Measurements from ENCODE around the gene CCM2. TPM values are rescaled to one million over a fixed set of nuclear protein-coding genes. Genes with fewer than 3 reads are reported as not detected.

CCM2 gene
- total RNA-seq, 1 experiment from 2014 or later, result 62.9 TPM

GRCh38 chr7:45044338-45044737 lies 44.3 kb downstream of the CCM2 start:
- CTCF ChIA-PET, result no interaction called here
- DNase-seq, result no peak
- H3K27ac Mint-ChIP-seq (ENCODE audit: unreplicated experiment), result no peak overlapping the region
- H3K4me3 Mint-ChIP-seq (ENCODE audit: low read depth, unreplicated experiment), result no peak overlapping the region
- H3K36me3 Mint-ChIP-seq (ENCODE audit: insufficient read depth, unreplicated experiment), result peaks cover 6% of the 10 kb centered on the region
- intact Hi-C loops (cut with micrococcal nuclease; ENCODE audit: unreplicated experiment), result no loop called here
- no TSS peak for BruUV-seq (replicated peaks)
- H3K27me3 Mint-ChIP-seq (ENCODE audit: unreplicated experiment), result no peaks in the 10 kb centered on the region
- H3K9me3 Mint-ChIP-seq (ENCODE audit: low read depth, unreplicated experiment), result no peaks in the 10 kb centered on the region
- TF ChIP-seq CTCF (IDR thresholded peaks at IDR 0.05; ENCODE audit: unreplicated experiment), result no peak
- H3K4me1 Mint-ChIP-seq (ENCODE audit: low read depth, unreplicated experiment), result no peaks in the 10 kb centered on the region

GRCh38 chr7:45048748-45049147 lies 48.7 kb downstream of the CCM2 start:
- no TSS peak for BruUV-seq (replicated peaks)
- intact Hi-C loops (cut with micrococcal nuclease; ENCODE audit: unreplicated experiment), result no loop called here
- Mint-ChIP-seq H3K4me1 (ENCODE audit: low read depth, unreplicated experiment) (no peaks in the 10 kb centered on the region), H3K36me3 (ENCODE audit: insufficient read depth, unreplicated experiment) (peaks cover 12% of the 10 kb centered on the region), H3K4me3 (ENCODE audit: low read depth, unreplicated experiment) (no peak overlapping the region), H3K27ac (ENCODE audit: unreplicated experiment) (no peak overlapping the region), H3K27me3 (ENCODE audit: unreplicated experiment) (no peaks in the 10 kb centered on the region), H3K9me3 (ENCODE audit: low read depth, unreplicated experiment) (no peaks in the 10 kb centered on the region)
- no peak for TF ChIP-seq CTCF (IDR thresholded peaks at IDR 0.05; ENCODE audit: unreplicated experiment)
- CTCF ChIA-PET, result interaction anchor here (0.7 kb wide), 1 partner anchor 818 kb away, joined by 4 read pairs; no protein-coding TSS in a partner anchor
- DNase-seq, result peak; percentile 25

GRCh38 chr7:45050198-45050597 lies 50.2 kb downstream of the CCM2 start:
- no peak for TF ChIP-seq CTCF (IDR thresholded peaks at IDR 0.05; ENCODE audit: unreplicated experiment)
- Mint-ChIP-seq H3K4me3 (ENCODE audit: low read depth, unreplicated experiment) (no peak overlapping the region), H3K9me3 (ENCODE audit: low read depth, unreplicated experiment) (no peaks in the 10 kb centered on the region), H3K27ac (ENCODE audit: unreplicated experiment) (no peak overlapping the region), H3K36me3 (ENCODE audit: insufficient read depth, unreplicated experiment) (peaks cover 6% of the 10 kb centered on the region), H3K4me1 (ENCODE audit: low read depth, unreplicated experiment) (no peaks in the 10 kb centered on the region), H3K27me3 (ENCODE audit: unreplicated experiment) (no peaks in the 10 kb centered on the region)
- CTCF ChIA-PET, result interaction anchor here (1.1 kb wide), 1 partner anchor 8 kb away, joined by 3 read pairs; no protein-coding TSS in a partner anchor
- BruUV-seq (replicated peaks), result no TSS peak
- intact Hi-C loops (cut with micrococcal nuclease; ENCODE audit: unreplicated experiment), result no loop called here
- no peak for DNase-seq

- DNase-seq, result no peak
- H3K9me3 Mint-ChIP-seq (ENCODE audit: low read depth, unreplicated experiment), result no peaks in the 10 kb centered on the region
- TF ChIP-seq CTCF (IDR thresholded peaks at IDR 0.05; ENCODE audit: unreplicated experiment), result no peak
- H3K27ac Mint-ChIP-seq (ENCODE audit: unreplicated experiment), result no peak overlapping the region
- CTCF ChIA-PET, result no interaction called here
- peaks cover 6% of the 10 kb centered on the region for H3K36me3 Mint-ChIP-seq (ENCODE audit: insufficient read depth, unreplicated experiment)
- no peaks in the 10 kb centered on the region for H3K27me3 Mint-ChIP-seq (ENCODE audit: unreplicated experiment)
- no peaks in the 10 kb centered on the region for H3K4me1 Mint-ChIP-seq (ENCODE audit: low read depth, unreplicated experiment)
- no TSS peak for BruUV-seq (replicated peaks)
- intact Hi-C loops (cut with micrococcal nuclease; ENCODE audit: unreplicated experiment), result no loop called here
- H3K4me3 Mint-ChIP-seq (ENCODE audit: low read depth, unreplicated experiment), result no peak overlapping the region
Observed at GRCh38 chr7:45052011-45052410, 52.0 kb downstream of the CCM2 start.
